AG09319 (cell line): ENCODE results near the gene LINC01488.

Experiments
- DNase-seq: peaks from one replicate; pipeline ENCODE4 v3.0.0-alpha.2; 2010; ENCODE audit warnings: low read depth; ENCODE audit errors: extremely low read depth
- CTCF ChIP-seq: IDR thresholded peaks from 2 replicates; pipeline ENCODE4 v1.5.1; 2011; ENCODE audit warnings: low read depth, mild to moderate bottlenecking, inconsistent platforms, low read length, moderate library complexity

The LINC01488 gene

GRCh38 chr11:69537855-69538640 is 56.6 kb downstream of the LINC01488 start:
- DNase-seq = no peak
- no peak for TF ChIP-seq CTCF

- no peak for DNase-seq
- TF ChIP-seq CTCF = no peak
Observed at GRCh38 chr11:69538854-69539253, 57.4 kb downstream of the LINC01488 start.

GRCh38 chr11:69539416-69540117 is 58.1 kb downstream of the LINC01488 start:
- TF ChIP-seq CTCF = no peak

GRCh38 chr11:69540118-69541000 is 58.9 kb downstream of the LINC01488 start:
- no peak for DNase-seq
- no peak for TF ChIP-seq CTCF

More at GRCh38 chr11:69539416-69540117, 58.1 kb downstream of the LINC01488 start:
- DNase-seq = no peak

- no peak for TF ChIP-seq CTCF
- no peak for DNase-seq
Observed at GRCh38 chr11:69541001-69541285, 59.5 kb downstream of the LINC01488 start.

GRCh38 chr11:69541501-69542313 is 60.2 kb downstream of the LINC01488 start:
- no peak for TF ChIP-seq CTCF
- DNase-seq = no peak
